ENCODE data around the gene AOPEP.

Gene AOPEP

DNA sequence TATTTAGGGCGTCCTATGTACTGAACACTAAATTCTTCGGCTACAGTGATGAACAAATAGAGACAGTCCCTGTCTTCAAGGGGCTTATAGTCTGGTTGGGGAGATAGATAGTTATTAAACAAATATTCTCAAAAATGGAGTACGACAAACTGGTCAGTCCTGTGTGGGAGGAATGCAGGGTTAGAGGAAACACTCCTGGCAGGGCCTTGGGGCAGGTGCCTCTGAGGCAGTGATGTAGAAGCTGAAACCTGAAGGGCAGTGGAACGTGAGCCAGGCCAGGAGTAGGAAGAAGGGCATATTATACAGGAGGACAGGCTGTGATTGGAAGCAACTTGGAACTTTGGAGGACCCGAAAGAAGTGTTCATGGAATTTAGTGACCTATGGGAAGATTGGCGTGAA, 133.4 kb downstream of the AOPEP start:
- Histone ChIP-seq H3K4me3 (ENCODE audit: low read length) (no peak overlapping the region), H4K20me1 (ENCODE audit: control insufficient read depth, insufficient read depth, low read depth, low read length) (peaks cover 21% of the 10 kb centered on the region), H3K4me2 (ENCODE audit: low read length) (no peak overlapping the region), H3K9me2 (replicated peaks; ENCODE audit: control insufficient read depth, low read length) (no peaks in the 10 kb centered on the region), H3K79me2 (ENCODE audit: control insufficient read depth, low read length) (no peaks in the 10 kb centered on the region), H3K9me3 (ENCODE audit: control insufficient read depth, insufficient read depth, low read length) (no peaks in the 10 kb centered on the region), H3K27me3 (ENCODE audit: control insufficient read depth, low read length) (peaks cover 17% of the 10 kb centered on the region), H3K4me1 (ENCODE audit: control insufficient read depth, low read length) (peaks cover 23% of the 10 kb centered on the region), H3K36me3 (ENCODE audit: control insufficient read depth, low read length) (no peaks in the 10 kb centered on the region), H3K27ac (ENCODE audit: low read depth, low read length) (no peak overlapping the region), H3F3A (ENCODE audit: control insufficient read depth, insufficient read depth) (no peaks in the 10 kb centered on the region)
- no peak for TF ChIP-seq EZH2phosphoT487 (IDR thresholded peaks at IDR 0.05; ENCODE audit: borderline replicate concordance, low read length)
- TF ChIP-seq, protein P1, sequence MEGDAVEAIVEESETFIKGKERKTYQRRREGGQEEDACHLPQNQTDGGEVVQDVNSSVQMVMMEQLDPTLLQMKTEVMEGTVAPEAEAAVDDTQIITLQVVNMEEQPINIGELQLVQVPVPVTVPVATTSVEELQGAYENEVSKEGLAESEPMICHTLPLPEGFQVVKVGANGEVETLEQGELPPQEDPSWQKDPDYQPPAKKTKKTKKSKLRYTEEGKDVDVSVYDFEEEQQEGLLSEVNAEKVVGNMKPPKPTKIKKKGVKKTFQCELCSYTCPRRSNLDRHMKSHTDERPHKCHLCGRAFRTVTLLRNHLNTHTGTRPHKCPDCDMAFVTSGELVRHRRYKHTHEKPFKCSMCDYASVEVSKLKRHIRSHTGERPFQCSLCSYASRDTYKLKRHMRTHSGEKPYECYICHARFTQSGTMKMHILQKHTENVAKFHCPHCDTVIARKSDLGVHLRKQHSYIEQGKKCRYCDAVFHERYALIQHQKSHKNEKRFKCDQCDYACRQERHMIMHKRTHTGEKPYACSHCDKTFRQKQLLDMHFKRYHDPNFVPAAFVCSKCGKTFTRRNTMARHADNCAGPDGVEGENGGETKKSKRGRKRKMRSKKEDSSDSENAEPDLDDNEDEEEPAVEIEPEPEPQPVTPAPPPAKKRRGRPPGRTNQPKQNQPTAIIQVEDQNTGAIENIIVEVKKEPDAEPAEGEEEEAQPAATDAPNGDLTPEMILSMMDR (IDR thresholded peaks at IDR 0.05; ENCODE audit: low read depth, low read length, poor library complexity, severe bottlenecking), result no peak

- TF ChIP-seq EZH2phosphoT487 (IDR thresholded peaks at IDR 0.05; ENCODE audit: borderline replicate concordance, low read length), result no peak
- TF ChIP-seq, protein P1 (IDR thresholded peaks at IDR 0.05; ENCODE audit: low read depth, low read length, poor library complexity, severe bottlenecking), result no peak
- peaks cover 23% of the 10 kb centered on the region for H3K4me1 ChIP-seq (ENCODE audit: control insufficient read depth, low read length)
- peak overlapping the region; percentile 23 for H3K27ac ChIP-seq (ENCODE audit: low read depth, low read length)
Measured at GRCh38 chr9:94860678-94861588, 134.4 kb downstream of the AOPEP start.

DNA sequence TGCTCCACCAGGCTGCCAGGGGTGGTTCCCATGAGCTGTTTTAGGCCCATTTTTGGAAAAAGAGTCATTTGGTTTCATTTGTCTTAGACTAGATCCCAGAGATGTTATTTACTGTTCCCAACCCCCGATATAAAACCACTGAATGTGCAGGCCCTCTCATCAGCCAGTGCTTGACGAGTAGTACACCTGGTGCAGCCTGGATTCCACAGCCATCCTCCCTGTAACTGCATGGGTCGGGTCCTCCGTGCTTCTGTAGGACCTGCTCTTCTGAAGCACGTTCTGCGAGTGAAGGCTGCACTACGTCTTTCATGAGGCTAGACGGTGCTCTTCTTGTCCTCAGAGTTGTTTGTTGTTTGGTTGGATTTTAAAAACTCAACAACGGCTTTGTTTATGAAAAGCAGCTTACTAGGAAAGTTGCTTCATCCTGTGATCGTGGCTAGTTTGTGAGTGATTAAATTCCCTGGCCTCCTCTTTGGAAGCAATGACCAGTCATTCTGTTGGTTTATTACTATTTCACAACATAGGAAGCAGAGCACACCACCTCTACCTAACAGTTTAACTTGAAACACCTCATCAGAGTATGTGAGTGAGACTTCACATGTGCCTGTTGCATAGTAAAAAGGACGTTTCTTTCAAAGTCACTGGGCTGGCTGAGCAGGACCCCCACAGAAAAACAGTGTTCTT, 135.2 kb downstream of the AOPEP start:
- Histone ChIP-seq H3K36me3 (ENCODE audit: control insufficient read depth, low read length) (no peaks in the 10 kb centered on the region), H3K4me1 (ENCODE audit: control insufficient read depth, low read length) (peaks cover 23% of the 10 kb centered on the region), H3K79me2 (ENCODE audit: control insufficient read depth, low read length) (no peaks in the 10 kb centered on the region), H3K27me3 (ENCODE audit: control insufficient read depth, low read length) (peaks cover 17% of the 10 kb centered on the region), H3K9me2 (replicated peaks; ENCODE audit: control insufficient read depth, low read length) (no peaks in the 10 kb centered on the region), H3K9me3 (ENCODE audit: control insufficient read depth, insufficient read depth, low read length) (no peaks in the 10 kb centered on the region), H4K20me1 (ENCODE audit: control insufficient read depth, insufficient read depth, low read depth, low read length) (peaks cover 21% of the 10 kb centered on the region), H3K4me3 (ENCODE audit: low read length) (peak overlapping the region; percentile 34), H3F3A (ENCODE audit: control insufficient read depth, insufficient read depth) (no peaks in the 10 kb centered on the region), H3K4me2 (ENCODE audit: low read length) (peak overlapping the region; percentile 56), H3K27ac (ENCODE audit: low read depth, low read length) (no peak overlapping the region)
- TF ChIP-seq, protein P1 (IDR thresholded peaks at IDR 0.05; ENCODE audit: low read depth, low read length, poor library complexity, severe bottlenecking), result no peak

More at GRCh38 chr9:94860678-94861588, 134.4 kb downstream of the AOPEP start:
- Histone ChIP-seq H3F3A (ENCODE audit: control insufficient read depth, insufficient read depth) (no peaks in the 10 kb centered on the region), H3K79me2 (ENCODE audit: control insufficient read depth, low read length) (no peaks in the 10 kb centered on the region), H3K27me3 (ENCODE audit: control insufficient read depth, low read length) (peaks cover 17% of the 10 kb centered on the region), H3K4me2 (ENCODE audit: low read length) (peak overlapping the region; percentile 56), H4K20me1 (ENCODE audit: control insufficient read depth, insufficient read depth, low read depth, low read length) (peaks cover 21% of the 10 kb centered on the region), H3K4me3 (ENCODE audit: low read length) (peak overlapping the region; percentile 34), H3K9me2 (replicated peaks; ENCODE audit: control insufficient read depth, low read length) (no peaks in the 10 kb centered on the region), H3K36me3 (ENCODE audit: control insufficient read depth, low read length) (no peaks in the 10 kb centered on the region), H3K9me3 (ENCODE audit: control insufficient read depth, insufficient read depth, low read length) (no peaks in the 10 kb centered on the region)

All from DOHH2 (cell line).